GM18909 (cell line): ENCODE results near the gene BEGAIN.
"Not testable (repeated sequence)": the region's sequence is repeated elsewhere in the genome, so short reads cannot be mapped to it uniquely, and the experiment has no call there.

Experiments
- ATAC-seq: cut with Tn5 transposase; IDR thresholded peaks from one replicate; pipeline ENCODE4 v1.9.1; 2021; ENCODE audit warnings: mild to moderate bottlenecking; ENCODE audit not compliant: unreplicated experiment, poor library complexity

Gene BEGAIN

DNA sequence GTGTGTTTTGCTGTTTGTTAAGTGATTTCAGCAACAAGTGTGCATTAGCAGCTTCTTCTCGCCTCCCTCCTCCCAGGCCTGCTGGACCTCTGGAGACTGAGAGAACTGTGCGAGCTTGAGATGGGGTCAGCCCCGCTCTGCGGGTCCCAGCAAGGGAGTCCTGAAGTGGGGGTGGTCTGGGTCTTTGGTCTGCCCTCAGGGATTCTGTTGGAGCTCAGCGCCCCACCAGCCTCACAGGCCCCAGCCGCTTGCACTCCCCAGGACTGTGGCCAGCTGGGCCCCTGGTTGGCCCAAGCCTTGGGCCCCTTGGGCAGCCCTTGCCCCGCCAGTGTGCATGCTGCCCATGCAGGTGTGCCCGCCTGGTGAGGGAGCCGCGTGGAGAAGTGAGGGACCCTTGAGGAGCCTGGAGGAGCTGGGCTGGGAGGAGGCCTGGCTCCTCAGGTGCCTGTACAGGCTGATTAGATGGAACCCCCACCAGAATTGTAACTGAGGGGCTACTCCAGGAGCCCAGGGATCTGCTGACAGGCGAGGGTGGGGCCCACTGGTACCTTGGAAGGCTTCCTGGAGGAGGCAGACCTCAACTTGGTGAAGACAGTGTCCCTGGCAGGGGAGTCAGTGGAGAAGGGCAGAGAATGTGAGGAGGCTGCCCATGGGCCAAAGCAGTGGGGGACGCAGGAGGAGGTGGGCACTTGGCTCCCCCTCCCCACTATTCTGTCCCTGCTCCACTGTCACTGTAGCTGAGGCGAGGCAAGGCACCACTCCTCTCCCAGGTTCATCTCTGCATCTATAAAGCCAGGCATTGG lies 56.7 kb downstream of the BEGAIN start:
- ATAC-seq, result no peak

DNA sequence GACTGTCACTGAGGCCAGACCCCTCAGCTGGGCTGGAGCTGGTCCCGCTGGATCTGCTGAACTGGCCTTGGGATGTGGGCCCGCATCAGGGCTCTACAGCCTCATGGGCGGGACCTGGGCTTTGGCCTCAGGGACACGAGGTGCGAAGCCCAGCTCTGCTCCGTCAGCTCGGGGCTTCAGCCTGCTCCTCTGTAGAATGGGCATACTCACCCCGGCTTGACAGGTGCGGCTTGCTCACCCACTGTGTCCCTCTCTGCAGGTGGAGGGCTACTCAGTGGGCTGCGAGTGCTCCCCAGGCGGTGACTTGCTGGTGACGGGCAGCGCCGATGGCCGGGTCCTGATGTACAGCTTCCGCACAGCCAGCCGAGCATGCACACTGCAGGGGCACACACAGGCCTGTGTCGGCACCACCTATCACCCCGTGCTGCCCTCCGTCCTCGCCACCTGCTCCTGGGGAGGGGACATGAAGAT lies 57.6 kb downstream of the BEGAIN start:
- no peak for ATAC-seq

DNA sequence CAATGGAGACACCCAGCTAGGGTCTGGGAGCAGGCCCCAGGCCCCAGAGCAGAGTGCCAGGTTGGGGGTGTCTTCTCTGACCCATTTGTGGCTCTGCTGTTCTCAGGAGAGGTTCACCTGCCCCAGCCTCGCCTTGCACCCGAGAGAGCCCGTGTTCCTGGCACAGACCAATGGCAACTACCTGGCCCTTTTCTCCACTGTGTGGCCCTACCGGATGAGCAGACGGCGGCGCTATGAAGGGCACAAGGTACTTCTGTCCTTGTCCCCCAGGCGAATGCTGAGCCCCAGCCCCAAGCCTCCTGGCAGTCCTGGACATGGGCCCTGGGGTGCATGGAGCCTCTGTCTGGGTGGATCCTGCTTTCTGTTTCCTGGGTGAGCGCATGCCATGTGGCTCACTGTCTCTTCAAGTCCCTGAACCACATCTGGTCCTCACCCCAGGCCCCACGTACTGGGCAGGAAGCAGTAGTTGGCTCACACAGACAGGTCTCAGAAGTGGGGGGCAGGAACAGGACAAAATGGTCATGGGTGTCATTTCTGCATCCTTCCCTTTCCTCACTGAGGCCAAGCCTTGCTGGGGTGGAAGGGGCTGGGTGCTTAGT lies 58.2 kb downstream of the BEGAIN start:
- no peak for ATAC-seq

DNA sequence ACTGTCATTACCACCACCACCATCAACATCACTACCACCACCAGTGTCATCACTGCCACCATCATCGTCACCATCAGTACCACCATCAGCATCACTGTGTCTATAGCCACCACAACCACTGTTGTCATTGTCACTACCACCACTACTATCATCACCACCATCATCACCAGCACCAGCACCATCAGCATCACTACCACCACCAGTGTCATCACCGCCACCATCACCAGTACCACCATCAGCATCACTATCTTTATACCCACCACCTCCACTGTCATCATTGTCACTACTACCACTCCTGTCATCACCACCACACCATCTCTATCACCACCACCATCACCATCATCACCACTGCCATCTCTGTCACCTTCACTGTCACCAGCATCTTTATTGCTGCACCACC lies 60.6 kb downstream of the BEGAIN start:
- no peak for ATAC-seq

DNA sequence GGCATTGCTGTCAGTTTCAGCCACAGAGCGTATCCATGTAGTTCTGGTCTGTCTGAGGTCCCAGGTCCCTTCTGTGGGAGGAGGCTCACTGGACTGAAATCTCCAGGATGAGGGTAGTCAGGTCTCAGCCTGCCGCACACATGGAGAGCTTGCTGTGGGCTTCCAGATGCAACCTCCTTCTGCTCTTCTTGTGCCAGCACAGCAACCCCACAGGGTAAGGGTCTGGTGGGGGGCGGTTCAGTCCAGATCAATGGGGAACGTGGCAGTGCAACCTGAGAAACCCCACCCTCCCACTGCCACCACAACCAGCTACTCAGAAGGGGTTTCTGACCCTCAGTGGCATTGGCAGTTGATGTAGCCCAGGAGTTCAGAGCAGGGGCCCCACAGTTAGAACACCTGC lies 61.2 kb downstream of the BEGAIN start:
- no peak for ATAC-seq

DNA sequence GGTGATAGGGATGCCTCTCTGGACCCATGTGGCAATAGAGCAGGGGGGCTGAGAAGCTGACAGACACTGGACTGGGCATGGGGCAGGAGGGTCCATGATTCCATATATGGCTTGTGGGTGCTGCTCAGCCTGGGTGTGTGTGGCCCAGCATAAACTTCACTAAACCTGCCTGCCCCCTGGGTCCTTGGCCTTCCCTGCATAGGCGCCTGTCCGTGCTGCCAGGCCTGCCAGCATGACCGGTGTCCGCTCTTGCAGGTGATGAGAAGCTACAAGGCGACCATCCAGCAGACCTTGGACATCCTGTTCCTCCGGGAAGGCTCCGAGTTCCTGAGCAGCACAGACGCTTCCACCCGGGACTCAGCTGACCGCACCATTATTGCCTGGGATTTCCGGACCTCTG lies 61.6 kb downstream of the BEGAIN start:
- ATAC-seq, result no peak

DNA sequence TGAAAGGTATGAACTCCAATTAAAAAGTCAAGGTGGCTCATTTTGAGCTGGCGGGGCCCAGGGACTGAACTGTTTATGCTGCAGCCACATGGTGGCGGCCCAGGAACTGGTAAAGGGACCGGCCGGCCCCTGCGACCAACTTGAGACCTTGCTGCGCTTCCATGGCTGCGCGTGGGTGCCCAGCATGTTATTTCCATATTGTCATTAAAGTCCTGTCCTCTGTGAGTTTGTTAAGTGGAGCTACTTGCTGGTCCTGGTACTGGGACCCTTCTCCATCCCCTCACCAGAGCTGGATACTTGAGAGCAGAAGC lies 62.3 kb downstream of the BEGAIN start:
- no peak for ATAC-seq

DNA sequence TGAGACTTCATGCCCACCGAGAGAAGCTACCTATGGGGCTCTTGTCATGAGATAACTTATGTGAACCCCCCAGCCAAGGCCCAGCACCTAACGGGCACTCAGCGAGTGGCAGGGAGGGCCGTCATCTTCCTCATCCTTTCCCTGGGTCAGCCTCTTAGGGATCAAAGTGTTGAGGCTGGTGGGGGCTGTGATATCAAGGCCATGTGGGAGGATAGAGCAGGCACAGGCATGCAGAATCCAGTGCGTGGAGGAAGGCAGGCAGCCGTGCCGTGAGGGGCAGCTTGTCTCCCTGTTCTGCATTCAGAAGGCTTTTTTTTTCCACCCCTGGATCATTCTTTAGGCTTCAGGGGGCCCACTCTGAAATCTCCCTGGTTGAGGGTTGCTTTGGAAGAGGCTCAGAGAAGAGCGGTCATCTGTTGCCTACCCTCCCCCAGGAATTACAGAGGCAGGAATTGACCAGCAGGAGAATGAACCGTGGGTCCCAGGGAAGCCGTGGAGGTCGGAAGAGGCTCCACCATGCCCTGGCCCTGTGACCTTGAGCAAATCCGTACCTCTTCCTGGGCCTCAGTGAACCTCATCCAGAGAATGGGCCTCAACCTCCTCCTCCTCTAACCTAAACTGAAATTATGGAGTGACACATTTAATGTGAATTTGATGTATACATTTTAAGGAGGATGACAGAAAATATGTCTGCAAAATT lies 62.8 kb downstream of the BEGAIN start:
- no peak for ATAC-seq

DNA sequence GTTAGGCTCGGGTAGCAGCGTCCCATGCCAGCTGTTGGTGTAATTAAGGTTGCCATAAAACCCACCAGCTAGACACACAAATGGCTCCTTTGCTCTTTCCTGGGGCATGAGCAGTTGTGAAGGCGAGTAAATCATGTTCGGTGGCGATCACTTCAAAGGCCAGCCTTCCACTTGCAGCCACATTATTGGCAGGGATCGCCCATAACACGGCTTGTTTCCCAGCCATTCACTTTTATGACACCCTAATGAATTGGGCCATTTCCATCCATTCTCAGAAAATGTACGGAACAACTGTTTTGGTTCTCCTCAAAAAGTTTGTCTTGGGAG lies 63.4 kb downstream of the BEGAIN start:
- ATAC-seq, result no peak

DNA sequence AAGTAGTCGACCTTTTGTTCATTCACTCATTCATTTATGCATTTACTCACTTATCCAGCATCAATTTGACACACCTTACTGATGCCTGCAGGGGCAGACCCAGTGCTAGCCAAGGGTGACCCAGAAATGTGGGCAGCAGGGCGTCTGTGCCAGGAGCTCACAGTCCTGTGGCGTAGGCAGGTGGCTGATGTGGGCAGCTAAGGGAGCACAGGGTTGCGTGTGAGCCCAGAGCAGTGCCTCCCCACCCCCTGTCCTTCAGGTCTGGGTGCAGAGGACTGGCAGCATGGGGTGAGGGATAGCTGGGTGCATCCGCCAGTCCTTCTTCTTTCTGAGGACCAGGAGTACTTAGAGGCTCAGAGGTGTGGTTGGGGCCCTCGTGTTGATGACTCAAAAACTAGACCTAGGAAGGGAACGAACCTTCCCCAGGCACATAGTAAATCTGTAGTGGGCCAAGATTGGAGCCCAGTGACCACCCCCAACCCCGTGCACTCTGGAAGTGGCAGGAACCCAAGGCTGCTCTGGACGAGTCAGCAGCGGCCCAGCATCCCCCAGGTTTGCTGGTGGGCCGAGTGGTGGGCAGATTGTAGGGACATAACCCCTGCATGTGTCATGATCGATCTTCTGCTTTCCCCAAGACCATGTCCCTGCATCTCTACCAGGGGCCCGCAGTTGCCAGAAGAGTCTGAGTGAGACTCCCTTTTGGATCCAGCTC lies 63.9 kb downstream of the BEGAIN start:
- no peak for ATAC-seq

DNA sequence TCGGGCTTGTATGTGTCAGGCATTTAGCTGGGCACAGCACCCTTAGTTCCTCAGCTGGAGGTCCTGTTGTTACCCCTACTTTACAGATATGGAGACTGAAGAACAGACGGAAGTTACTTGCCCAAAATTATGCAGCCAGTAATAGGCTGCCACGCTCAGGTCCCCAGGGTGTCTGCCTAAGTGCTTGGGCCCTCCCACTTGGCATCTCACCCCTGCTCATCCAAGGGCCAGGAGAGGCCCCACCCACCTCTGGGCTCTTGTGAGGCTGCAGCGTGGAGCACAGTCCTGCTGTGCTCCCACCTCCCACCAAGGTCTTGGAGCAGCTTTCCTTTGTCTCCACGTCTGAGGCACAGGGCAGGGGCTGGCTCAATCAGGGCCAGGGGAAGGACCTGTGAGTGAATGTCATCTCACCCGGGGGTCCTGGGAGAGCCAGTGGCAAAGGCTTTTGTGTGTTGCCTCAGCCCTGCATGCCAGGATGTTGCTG lies 64.6 kb downstream of the BEGAIN start:
- ATAC-seq, result no peak

DNA sequence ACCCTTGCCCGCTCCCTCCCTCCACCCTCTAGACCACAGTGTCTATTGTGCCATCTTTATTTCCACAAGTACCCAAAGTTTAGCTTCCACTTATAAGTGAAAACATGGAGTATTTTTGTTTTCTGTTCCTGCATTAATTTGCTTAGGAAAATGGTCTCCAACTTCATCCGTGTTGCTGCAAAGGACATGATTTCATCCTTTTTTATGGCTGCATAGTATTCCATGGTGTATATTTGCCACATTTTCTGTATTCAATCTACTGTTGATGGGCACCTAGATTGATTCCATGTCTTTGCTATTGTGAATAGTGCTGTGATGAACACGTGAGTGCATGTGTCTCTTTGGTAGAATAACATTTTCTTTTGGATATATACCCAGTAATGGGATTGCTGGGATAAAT lies 81.2 kb downstream of the BEGAIN start:
- ATAC-seq, result not testable (repeated sequence)

DNA sequence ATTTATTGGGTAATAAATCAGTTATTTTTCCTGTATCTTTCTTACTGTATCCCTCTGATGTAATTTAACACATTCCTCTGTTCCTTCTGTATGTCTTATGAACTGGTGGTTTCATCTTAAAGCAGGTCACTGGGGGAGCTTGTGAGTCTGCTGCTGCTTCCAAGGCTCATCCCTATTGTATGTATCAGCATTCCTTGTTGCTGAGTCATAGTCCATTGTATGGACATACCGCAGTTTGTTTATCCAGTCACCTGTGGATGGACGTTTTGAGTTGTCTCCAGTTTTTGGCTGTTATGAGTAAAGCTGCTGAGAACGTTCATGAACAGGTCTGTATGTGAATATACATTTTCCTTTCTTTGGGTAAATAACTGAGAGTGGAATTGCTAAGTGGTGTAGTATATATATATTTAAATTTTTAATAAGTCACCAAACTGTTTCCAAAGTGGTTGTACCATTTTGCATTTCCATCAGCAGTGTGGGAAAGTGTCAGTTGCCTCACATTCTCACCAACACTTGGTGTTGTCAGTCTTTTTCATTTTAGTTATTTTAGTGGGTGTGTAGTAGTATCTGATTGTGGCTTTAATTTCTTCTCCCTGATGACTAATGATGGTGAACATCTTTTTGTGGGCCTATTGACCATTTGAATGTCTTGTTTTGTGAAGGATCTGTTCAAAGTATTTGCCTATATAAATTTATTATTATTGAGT lies 82.7 kb downstream of the BEGAIN start:
- no peak for ATAC-seq

DNA sequence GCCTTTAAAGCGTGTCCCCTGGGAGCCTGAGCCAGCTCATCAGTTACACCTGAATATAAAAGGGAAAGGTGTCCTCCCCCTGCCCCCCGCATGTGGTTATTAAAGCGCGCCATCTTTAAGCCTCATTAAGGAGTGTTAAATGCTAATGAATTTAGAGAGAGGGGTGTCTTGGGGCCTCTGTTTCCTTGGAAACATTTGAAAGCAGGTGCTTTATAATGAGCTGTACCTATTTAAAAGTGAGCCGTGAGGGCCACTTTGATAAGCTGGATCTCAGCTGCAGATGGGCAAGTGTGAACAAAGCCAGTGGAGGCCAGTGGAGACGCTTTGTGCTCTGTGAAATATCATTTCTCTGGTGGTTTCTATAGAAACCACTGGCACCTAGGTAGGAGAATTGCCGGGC lies 84.0 kb downstream of the BEGAIN start:
- ATAC-seq, result no peak

DNA sequence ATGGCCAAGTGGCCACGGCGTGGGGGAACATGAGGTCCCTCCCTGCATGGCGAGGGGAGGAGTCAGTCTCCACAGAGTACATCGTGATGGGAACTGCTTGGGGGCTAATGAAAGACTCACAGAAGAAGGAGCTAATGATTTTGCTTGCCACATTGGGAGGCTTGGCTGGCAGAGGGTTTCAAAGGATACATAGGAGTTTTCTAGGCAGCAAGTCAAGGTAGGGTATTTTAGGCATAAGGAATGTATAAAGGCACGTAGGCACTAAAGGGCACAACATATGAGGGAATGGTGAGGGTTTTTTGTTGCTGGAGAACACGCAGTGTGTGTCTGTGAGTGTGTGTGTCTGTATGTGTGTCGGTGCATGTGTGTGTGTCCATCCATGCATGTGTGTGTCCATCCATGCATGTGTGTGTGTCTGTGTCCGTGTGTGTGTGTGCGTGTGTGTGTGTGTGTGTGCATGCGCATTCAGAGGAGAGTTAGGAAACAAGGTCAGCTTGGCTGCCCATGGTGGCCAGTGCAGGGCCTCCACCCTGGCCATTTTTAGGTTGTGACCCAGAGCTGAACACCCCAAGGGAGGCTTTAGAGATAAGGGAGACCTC lies 84.5 kb downstream of the BEGAIN start:
- ATAC-seq, result no peak

DNA sequence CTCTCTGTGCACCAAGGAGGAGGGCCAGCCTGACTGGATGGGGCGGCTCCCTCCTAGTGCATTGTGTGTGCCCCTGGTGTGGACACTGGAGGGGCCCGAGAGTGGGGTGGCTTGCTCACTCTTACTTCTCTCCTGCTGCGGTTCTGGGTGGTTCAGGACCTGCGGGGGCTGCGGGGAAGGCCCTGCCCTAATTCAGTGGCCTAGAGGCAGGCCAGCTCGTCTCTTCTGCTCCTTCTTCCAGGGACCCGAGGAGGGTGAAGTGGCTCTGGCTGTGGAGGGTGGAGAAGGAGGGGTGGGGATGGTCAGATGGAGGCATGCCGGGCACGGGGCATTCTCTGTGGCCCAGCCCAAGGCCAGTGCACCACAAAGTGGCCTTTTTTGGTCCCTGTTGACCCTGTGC lies 87.1 kb downstream of the BEGAIN start:
- ATAC-seq, result no peak

DNA sequence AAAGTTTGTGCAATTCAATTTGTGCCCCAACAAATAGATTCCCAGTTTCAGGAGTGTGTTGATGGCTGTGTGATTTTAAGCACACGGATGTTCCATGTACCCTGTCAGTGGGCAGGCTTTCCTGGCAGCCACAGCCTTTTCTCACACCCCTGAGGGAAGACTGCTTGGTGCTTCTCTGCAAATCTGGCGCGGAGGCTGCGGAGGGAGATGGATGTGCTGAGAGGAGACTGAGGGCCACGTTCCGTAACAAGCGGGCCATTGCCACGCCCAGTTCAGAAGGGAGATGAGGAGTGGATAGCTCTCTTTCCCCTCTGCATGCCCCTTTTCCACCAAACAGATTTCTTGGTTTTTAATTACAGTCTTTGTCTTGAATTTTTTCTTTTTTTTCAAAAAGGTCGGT lies 89.1 kb downstream of the BEGAIN start:
- no peak for ATAC-seq

DNA sequence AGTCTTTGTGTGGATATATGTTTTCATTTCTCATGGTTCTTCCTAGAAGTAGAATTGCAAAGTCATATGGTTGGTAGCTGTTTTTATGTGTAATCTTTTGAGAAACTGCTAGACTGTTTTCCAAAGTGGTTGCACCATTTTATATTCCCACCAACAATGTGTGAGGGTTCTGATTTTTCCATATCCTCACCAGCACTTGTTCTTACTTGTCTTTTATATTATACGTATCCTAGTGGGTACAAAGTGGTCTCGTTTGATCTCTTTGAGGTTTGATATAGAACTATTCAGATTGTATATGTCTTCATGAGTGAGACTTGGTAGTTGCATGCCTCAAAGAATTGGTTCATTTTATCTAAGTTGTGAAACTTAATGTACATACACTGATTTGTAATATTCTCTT lies 91.3 kb downstream of the BEGAIN start:
- ATAC-seq, result no peak

DNA sequence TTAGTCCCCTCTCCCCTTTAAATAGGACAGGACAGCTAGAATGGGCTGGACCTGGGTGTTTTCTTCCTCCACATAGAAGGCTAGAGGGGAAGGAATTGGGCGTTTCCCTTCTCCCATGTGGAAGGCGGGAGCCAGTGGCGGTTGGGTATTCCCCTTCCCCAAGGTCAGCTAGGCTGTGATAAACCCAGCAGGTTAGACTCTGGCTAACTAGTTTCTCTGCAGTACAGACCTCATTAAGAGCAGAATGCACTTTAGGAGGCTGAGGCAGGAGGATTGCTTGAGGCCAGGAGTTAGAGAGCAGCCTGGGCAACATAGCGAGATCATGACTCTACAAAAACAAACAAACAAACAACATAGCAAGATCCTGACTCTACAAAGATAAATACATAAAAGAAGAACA lies 92.6 kb downstream of the BEGAIN start:
- no peak for ATAC-seq

DNA sequence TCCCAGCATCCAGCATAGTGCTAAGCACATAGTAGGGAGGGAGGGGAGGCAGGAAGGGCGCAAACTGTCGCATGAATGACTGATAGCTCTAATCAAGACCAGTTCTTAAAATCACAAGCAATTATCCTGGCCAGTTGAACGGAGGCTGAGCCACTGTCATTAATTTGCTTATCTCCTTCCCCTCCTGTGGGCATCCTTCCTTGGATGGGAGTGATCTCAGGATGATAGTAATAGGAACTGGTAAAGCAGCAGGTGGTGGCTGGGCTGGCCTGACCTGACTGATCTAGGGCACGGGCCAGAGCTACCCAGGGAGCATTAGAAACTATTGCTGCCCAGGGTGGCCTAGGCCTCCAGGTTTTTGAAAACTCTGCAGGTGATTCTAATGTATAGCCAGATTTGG lies 97.0 kb downstream of the BEGAIN start:
- ATAC-seq, result no peak
